ENCODE data around the gene FSTL3.

FSTL3 gene

GRCh38 chr19:645912-646778 lies 30.0 kb upstream of the FSTL3 start:
- no peak for DNase-seq

- DNase-seq = no peak
Observed at GRCh38 chr19:646779-647565, 29.2 kb upstream of the FSTL3 start.

- no peak for DNase-seq
Observed at GRCh38 chr19:647566-648284, 28.5 kb upstream of the FSTL3 start.

GRCh38 chr19:648305-648704 lies 27.9 kb upstream of the FSTL3 start:
- no peak for DNase-seq

- no peak for DNase-seq
Observed at GRCh38 chr19:648904-649801, 27.0 kb upstream of the FSTL3 start.

- DNase-seq = no peak
Observed at GRCh38 chr19:650121-650520, 26.1 kb upstream of the FSTL3 start.

- DNase-seq = no peak
Observed at GRCh38 chr19:651114-651818, 24.9 kb upstream of the FSTL3 start.

- DNase-seq = no peak
Observed at GRCh38 chr19:651991-652390, 24.2 kb upstream of the FSTL3 start.

GRCh38 chr19:652467-653389 lies 23.5 kb upstream of the FSTL3 start:
- DNase-seq = no peak

- no peak for DNase-seq
Observed at GRCh38 chr19:653425-653824, 22.8 kb upstream of the FSTL3 start.

- no peak for DNase-seq
Observed at GRCh38 chr19:655691-656090, 20.5 kb upstream of the FSTL3 start.

- DNase-seq = no peak
Observed at GRCh38 chr19:656751-657559, 19.2 kb upstream of the FSTL3 start.

- DNase-seq = no peak
Observed at GRCh38 chr19:657611-658010, 18.6 kb upstream of the FSTL3 start.

- DNase-seq = no peak
Observed at GRCh38 chr19:658059-658839, 17.9 kb upstream of the FSTL3 start.

GRCh38 chr19:658916-659839 lies 17.0 kb upstream of the FSTL3 start:
- no peak for DNase-seq

GRCh38 chr19:660793-661426 lies 15.3 kb upstream of the FSTL3 start:
- no peak for DNase-seq

Measured in GDM1 (cell line).